Coronary artery (tissue), 2 donors: ENCODE measurements around the gene RBM38.

ENCODE experiments used
- DNase-seq: peaks from one replicate; pipeline ENCODE4 v3.0.0-alpha.2; 2017; ENCODE audit warnings: low spot score
- H3K27ac ChIP-seq, 2 donors: fragments of 200-600 bp; sonication (generic); one replicate each; pipeline ENCODE4 v1.5.1; 2016 to 2019
- H3K4me3 ChIP-seq: fragments of 200-600 bp; sonication (generic); 2 replicates; pipeline ENCODE4 v1.5.1; 2016; ENCODE audit warnings: mild to moderate bottlenecking, moderate library complexity
- TF ChIP-seq, protein P1 (sequence below): fragments of 200-600 bp; sonication (generic); IDR thresholded peaks from one replicate; pipeline ENCODE4 v1.5.1; 2019; ENCODE audit warnings: antibody characterized with exemption

The RBM38 gene

GRCh38 chr20:57456116-57456515 is 64.9 kb downstream of the RBM38 start:
- H3K27ac ChIP-seq: no peak overlapping the region
- TF ChIP-seq, protein P1, sequence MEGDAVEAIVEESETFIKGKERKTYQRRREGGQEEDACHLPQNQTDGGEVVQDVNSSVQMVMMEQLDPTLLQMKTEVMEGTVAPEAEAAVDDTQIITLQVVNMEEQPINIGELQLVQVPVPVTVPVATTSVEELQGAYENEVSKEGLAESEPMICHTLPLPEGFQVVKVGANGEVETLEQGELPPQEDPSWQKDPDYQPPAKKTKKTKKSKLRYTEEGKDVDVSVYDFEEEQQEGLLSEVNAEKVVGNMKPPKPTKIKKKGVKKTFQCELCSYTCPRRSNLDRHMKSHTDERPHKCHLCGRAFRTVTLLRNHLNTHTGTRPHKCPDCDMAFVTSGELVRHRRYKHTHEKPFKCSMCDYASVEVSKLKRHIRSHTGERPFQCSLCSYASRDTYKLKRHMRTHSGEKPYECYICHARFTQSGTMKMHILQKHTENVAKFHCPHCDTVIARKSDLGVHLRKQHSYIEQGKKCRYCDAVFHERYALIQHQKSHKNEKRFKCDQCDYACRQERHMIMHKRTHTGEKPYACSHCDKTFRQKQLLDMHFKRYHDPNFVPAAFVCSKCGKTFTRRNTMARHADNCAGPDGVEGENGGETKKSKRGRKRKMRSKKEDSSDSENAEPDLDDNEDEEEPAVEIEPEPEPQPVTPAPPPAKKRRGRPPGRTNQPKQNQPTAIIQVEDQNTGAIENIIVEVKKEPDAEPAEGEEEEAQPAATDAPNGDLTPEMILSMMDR: no peak
- H3K4me3 ChIP-seq: no peak overlapping the region
- DNase-seq: no peak

GRCh38 chr20:57457243-57458095 is 66.3 kb downstream of the RBM38 start:
- TF ChIP-seq, protein P1: no peak
- DNase-seq: no peak
- no peak overlapping the region for H3K4me3 ChIP-seq
- H3K27ac ChIP-seq: no peak overlapping the region

DNA sequence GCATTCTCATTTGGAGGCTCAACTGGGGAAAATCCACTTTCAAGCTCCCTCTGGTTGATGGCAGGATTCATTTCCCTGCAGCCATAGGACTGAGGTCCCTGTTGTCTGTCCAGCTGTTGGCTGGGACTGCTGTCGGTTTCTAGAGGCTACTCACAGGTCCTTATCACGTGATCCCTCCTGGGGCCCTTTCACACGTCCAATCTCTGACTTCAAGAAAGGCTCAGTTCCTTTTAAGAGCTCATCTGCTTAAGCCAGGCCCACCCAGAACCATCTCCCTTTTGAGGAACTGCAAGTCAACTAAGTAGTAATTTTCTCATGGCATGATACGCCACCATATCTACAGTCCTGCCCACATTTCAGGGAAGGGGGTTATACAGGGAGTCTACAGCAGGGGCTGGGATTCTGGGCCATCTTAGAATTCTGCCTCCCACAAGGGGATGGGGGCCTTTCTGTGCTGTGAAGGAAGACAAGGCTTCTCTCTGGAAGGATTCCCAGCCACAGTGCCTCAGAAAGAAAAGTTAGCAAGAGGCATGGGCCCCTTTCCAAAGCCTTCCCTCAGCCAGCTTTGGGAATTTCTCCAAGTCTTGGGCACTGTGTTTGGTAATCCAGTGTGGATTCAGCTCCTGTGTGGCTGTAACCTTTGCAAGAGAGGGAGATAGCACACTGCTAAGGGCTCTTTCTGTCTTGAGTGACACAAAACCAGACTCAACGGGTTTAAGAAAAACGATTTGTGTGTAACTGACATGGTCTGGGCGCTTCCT is 67.4 kb downstream of the RBM38 start:
- no peak overlapping the region for H3K4me3 ChIP-seq
- TF ChIP-seq, protein P1: no peak
- peak overlapping the region; percentile 31 to 54 for H3K27ac ChIP-seq
- DNase-seq: no peak
